ENCODE measurements around the gene OSBPL10. TPM values are rescaled to one million over a fixed set of nuclear protein-coding genes. Genes with fewer than 3 reads are reported as not detected.

OSBPL10 gene
- total and polyA plus RNA-seq, 3 donors from 2014 or later, result 113 to 175 (median 160) TPM

- intact Hi-C loops (cut with DNase I; ENCODE audit: low total_unique reads), result no loop called here
- Histone ChIP-seq H3K4me1 (no peaks in the 10 kb centered on the region), H3K27ac (no peak overlapping the region), H3K9me3 (no peaks in the 10 kb centered on the region), H3K4me3 (no peak overlapping the region), H3K27me3 (no peaks in the 10 kb centered on the region), H3K36me3 (ENCODE audit: low read depth, missing control alignments) (no peaks in the 10 kb centered on the region)
- TF ChIP-seq CTCF (IDR thresholded peaks at IDR 0.05), result no peak
- TF ChIP-seq POLR2A (IDR thresholded peaks at IDR 0.05), result no peak
- no peak for DNase-seq
- 65 to 68% methylated on average over 2 of the region's 2 CpGs for WGBS, 2 donors
Measured at GRCh38 chr3:31616711-31617110, 364.4 kb downstream of the OSBPL10 start.

GRCh38 chr3:31615071-31615875 is 365.8 kb downstream of the OSBPL10 start:
- no peaks in the 10 kb centered on the region for H3K27me3 ChIP-seq
- intact Hi-C loops (cut with DNase I; ENCODE audit: low total_unique reads), result no loop called here

GRCh38 chr3:31614162-31614921 is 366.7 kb downstream of the OSBPL10 start:
- H3K36me3 ChIP-seq (ENCODE audit: low read depth, missing control alignments), result no peaks in the 10 kb centered on the region
- H3K4me3 ChIP-seq, result no peak overlapping the region
- 75 to 83% methylated on average over 5 of the region's 5 CpGs for WGBS, 2 donors
- H3K27ac ChIP-seq, result no peak overlapping the region
- no peaks in the 10 kb centered on the region for H3K27me3 ChIP-seq
- no peaks in the 10 kb centered on the region for H3K9me3 ChIP-seq
- no peak for DNase-seq
- intact Hi-C loops (cut with DNase I; ENCODE audit: low total_unique reads), result no loop called here
- H3K4me1 ChIP-seq, result no peaks in the 10 kb centered on the region
- TF ChIP-seq CTCF (IDR thresholded peaks at IDR 0.05) (no peak), POLR2A (IDR thresholded peaks at IDR 0.05) (no peak)

More at GRCh38 chr3:31615071-31615875, 365.8 kb downstream of the OSBPL10 start:
- no peak for TF ChIP-seq POLR2A (IDR thresholded peaks at IDR 0.05)
- TF ChIP-seq CTCF (IDR thresholded peaks at IDR 0.05), result no peak
- H3K9me3 ChIP-seq, result no peaks in the 10 kb centered on the region
- H3K36me3 ChIP-seq (ENCODE audit: low read depth, missing control alignments), result no peaks in the 10 kb centered on the region
- H3K27ac ChIP-seq, result no peak overlapping the region
- no peaks in the 10 kb centered on the region for H3K4me1 ChIP-seq
- no peak for DNase-seq
- H3K4me3 ChIP-seq, result no peak overlapping the region
- 80 to 92% methylated on average over 4 of the region's 4 CpGs for WGBS, 2 donors

GRCh38 chr3:31613654-31614053 is 367.4 kb downstream of the OSBPL10 start:
- intact Hi-C loops (cut with DNase I; ENCODE audit: low total_unique reads), result no loop called here
- Histone ChIP-seq H3K27me3 (no peaks in the 10 kb centered on the region), H3K36me3 (ENCODE audit: low read depth, missing control alignments) (no peaks in the 10 kb centered on the region), H3K4me1 (no peaks in the 10 kb centered on the region), H3K27ac (no peak overlapping the region), H3K9me3 (no peaks in the 10 kb centered on the region), H3K4me3 (no peak overlapping the region)
- no peak for TF ChIP-seq CTCF (IDR thresholded peaks at IDR 0.05)
- TF ChIP-seq POLR2A (IDR thresholded peaks at IDR 0.05), result no peak
- no peak for DNase-seq
- 89 to 96% methylated on average over 4 of the region's 4 CpGs for WGBS, 2 donors
